Stimulated activated CD4-positive, alpha-beta T cell treated with anti-CD3 and anti-CD28 coated beads, TNF-alpha, amount 100 ng/mL, for 1 hour (primary cell): Measurements from ENCODE around the gene LINC00237.

Experiments used
- DNase-seq, 3 donors: peaks; one replicate each; pipeline ENCODE4 v3.0.0-alpha.2; 2020; ENCODE audit warnings: low read depth in 3 of 3, low spot score in 1 of 3

LINC00237 gene

DNA sequence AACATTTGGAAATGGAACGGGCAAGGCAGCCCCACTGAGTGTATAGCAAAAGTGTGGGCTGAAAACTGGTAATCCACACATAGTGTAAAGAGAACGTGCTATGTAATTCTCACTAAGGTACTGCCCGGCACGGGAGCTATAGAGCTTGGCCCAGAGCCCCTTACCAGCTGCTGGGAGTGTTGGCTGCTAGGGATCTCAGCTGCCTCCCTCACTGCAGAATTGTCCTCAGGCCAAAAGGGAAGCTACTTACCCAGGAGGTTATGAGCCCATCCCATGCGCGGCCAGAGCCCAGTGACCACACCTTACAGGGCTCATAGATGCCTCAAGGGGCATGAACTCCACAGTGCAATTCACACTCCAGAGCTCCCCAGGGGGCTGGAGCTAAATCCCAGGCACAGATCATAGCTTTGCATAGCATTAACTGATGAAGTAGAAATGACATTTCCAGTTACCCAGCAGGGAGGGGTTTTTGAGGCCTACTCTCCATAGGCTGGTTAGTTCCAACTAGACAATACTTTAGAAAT lies 56.8 kb downstream of the LINC00237 start:
- no peak for DNase-seq

DNA sequence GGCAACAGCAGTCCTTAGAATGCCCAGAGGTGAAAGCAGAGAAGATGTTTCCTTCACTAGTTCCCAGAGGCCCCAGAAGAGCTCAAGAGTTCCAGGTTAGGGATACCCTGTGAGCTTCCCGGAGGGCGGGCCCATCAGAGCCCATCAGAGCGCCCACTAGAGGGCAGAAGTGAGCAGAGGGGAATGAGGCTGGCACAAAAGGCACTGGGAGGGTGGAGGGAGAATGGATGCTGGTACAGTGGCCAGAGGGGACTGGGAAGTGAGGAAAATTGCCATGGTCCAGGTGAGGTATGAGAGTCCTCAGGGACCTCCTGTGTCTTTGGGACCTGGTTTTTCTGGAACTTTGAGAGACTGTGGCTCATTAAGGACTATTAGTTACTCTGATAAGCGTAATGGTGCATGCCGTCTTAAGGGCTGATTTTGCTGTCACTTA lies 57.3 kb downstream of the LINC00237 start:
- peak in 1 of 3 donors; percentile 28 for DNase-seq

DNA sequence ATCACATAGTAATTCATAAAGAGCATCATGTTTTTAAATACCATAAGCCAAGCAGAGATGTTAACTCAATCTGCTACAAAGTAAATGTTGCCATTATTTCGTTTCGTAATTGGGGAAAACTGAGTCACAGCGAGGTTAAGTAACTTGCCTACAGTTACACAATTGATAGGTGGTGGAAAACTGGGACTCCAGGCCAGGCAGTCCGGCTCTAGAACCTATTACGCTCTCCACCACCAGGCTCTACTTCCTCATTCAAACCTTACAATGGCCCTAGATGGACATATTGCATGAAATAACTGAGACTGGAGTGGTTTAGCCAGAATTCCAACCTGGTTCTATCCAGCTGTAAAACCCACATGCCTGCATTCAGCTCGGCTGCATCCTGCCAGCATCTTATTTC lies 58.2 kb downstream of the LINC00237 start:
- DNase-seq, result no peak

DNA sequence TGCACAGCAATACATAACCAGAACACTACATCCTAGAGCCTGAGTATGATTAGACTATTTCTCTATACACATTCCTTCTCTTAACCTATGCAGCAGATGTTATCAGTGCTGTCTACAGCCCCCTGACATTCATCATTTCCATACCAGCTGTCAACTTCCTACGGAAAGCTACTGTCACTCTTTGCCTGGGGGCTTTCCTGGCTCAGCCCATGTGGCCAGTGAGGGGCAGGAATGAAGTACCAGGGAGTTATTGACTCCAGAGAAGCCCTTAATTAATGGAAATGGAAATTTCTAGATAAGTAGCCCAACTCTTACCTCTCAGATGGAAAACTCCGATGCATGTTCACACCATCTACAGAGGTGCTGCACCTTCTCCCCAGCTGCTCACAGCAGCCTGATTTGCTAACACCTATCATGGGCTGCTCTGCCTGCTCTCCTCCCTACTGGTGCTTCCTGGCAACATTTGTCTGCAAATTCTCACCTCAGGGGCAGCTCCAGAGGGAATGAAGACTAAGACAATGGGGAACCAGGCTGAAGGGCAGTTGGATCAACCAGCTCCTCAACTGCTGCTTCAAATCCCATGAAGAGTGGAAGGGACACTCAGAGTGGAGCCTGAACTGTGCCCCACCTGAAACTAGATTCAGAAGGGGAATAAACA lies 59.6 kb downstream of the LINC00237 start:
- DNase-seq, result no peak
